Measurements from ENCODE around the gene C10orf90.

C10orf90 gene

DNA sequence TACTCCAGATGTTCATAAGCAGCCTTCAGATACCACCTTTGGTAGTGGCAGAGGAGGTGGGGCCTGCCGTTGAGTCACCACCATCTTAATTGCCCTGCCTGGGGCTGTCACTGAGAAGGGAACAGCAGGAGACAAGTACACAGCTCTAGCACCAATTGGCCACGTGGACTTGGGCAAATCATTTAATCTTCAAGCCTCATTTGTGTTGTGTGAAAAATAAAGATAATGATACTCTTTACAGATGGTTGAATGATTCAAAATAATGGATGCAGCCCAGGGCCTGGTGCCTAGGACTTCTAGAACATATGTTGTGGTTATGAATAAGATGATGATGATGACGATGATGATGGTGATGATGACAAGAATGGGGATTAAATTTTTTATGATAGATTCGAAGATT, 170.3 kb downstream of the C10orf90 start:
- TF ChIP-seq, protein P1, sequence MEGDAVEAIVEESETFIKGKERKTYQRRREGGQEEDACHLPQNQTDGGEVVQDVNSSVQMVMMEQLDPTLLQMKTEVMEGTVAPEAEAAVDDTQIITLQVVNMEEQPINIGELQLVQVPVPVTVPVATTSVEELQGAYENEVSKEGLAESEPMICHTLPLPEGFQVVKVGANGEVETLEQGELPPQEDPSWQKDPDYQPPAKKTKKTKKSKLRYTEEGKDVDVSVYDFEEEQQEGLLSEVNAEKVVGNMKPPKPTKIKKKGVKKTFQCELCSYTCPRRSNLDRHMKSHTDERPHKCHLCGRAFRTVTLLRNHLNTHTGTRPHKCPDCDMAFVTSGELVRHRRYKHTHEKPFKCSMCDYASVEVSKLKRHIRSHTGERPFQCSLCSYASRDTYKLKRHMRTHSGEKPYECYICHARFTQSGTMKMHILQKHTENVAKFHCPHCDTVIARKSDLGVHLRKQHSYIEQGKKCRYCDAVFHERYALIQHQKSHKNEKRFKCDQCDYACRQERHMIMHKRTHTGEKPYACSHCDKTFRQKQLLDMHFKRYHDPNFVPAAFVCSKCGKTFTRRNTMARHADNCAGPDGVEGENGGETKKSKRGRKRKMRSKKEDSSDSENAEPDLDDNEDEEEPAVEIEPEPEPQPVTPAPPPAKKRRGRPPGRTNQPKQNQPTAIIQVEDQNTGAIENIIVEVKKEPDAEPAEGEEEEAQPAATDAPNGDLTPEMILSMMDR (IDR thresholded peaks at IDR 0.05; ENCODE audit: insufficient read depth, low read depth, low read length, missing control alignments) = no peak
- no peak for DNase-seq (ENCODE audit: low read depth)
- H3K4me3 ChIP-seq (ENCODE audit: low read depth, low read length) = no peak overlapping the region

DNA sequence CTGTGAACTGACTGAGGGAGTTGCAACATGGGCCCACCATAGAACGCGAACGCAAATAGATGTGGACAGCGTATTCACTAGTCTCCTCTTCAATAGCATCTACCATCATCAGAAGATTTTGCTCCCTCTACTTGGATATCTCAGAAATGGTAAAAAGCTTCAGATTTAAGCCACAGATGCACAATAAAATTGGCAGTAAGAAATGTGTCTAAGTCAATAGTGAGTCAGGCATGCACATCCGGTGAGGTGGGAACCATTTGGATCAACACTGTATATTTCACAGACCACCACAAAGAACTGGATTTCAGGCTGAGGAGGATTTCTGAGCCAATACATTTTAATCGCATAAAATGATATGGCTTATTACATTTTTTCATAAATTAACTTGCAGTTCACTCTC, 170.7 kb downstream of the C10orf90 start:
- H3K4me3 ChIP-seq (ENCODE audit: low read depth, low read length) = no peak overlapping the region
- TF ChIP-seq, protein P1 (IDR thresholded peaks at IDR 0.05; ENCODE audit: insufficient read depth, low read depth, low read length, missing control alignments) = no peak

DNA sequence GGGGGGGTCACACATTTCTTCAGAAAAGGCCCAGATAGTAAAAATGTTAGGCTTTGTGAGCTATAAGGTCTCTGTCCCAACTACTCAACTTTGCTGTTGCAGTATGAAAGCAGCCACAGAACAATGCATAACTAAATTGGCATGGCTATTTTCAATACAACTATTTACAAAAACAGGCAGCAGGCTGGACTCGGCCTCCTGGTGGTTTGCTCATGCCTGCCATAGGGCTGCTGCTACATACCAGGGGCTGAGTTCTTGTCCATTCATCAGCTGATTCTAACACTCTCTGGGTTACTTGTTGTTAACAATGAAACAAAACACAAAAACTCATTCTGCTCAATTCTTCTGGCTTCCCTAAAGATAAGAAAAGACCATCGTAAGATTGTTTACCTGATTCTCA, 172.8 kb downstream of the C10orf90 start:
- TF ChIP-seq, protein P1 (IDR thresholded peaks at IDR 0.05; ENCODE audit: insufficient read depth, low read depth, low read length, missing control alignments) = no peak
- DNase-seq (ENCODE audit: low read depth) = no peak
- H3K4me3 ChIP-seq (ENCODE audit: low read depth, low read length) = no peak overlapping the region

More for the DNA sequence above, 170.7 kb downstream of the C10orf90 start:
- no peak for DNase-seq (ENCODE audit: low read depth)

DNA sequence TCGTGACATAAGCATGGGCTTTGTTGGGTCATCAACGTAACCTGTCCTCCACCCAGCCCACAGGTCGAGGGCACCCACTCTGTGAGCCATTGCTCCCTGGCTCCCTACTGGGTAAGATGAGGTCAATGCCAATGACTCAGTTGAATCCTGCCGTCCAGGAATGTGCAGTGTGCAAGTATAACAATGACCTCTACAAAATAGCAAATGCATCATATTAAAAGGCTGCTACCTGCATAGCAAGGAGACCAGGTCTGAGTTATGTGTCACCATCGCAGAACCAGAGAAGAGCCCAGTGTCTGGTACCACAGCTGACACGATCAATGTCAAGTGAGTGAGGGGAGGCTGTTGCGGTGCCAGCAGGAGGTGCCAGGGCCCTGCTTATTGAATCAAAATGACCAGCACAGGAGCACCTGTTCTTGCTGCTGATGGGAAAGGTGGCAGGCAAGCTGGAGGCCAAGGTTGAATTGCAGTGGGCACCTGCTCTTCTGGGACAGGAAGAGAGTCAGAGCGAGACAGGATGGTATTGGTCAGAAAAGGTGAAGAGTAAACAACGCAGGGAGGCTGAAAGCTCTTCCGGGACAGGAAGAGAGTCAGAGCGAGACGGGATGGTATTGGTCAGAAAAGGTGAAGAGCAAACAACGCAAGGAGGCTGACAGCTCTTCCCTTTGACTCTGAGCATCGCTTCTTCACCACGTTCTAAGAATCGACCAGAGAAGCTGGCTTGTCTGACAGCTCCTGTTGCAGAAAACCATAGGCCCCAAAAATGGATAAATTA, 173.5 kb downstream of the C10orf90 start:
- TF ChIP-seq, protein P1 (IDR thresholded peaks at IDR 0.05; ENCODE audit: insufficient read depth, low read depth, low read length, missing control alignments) = no peak
- H3K4me3 ChIP-seq (ENCODE audit: low read depth, low read length) = no peak overlapping the region
- no peak for DNase-seq (ENCODE audit: low read depth)

DNA sequence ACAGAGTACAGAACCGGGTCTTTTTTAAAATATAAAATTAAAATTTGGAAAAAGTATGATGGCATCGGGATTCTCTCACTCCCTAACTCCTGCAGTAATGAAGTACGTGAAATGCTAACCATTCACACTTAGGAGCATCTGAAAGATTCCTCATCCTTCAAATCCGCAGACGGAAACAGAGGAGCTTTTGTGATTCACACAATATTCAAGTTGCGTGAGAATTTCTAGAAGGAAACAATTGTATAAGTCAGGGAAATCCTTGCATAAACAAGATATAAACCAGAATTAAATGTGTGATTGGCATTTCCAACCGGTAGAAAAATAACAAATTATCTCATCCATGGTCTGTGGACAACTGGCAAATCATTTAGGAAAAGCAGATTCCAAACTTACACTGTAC, 179.0 kb downstream of the C10orf90 start:
- TF ChIP-seq, protein P1 (IDR thresholded peaks at IDR 0.05; ENCODE audit: insufficient read depth, low read depth, low read length, missing control alignments) = no peak
- H3K4me3 ChIP-seq (ENCODE audit: low read depth, low read length) = no peak overlapping the region
- DNase-seq (ENCODE audit: low read depth) = no peak

DNA sequence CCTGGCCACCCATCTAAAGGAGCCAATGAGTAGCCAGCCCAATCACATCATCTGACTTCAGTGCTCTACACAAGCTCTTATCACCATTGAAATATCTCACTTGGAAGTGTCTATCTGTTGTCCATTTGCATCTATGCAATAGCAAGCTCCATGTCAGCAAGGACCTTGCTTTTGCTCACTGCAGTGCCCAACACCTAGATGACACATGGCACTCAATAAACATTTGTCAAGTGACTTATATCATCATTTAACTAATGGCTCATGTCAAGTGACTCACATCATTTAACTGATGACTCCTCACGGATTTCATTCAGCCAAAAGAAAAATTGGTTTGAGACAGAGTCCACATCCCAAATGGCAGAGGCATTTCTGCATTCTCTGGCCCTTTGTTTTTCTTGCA, 189.3 kb downstream of the C10orf90 start:
- DNase-seq (ENCODE audit: low read depth) = no peak
- no peak overlapping the region for H3K4me3 ChIP-seq (ENCODE audit: low read depth, low read length)
- TF ChIP-seq, protein P1 (IDR thresholded peaks at IDR 0.05; ENCODE audit: insufficient read depth, low read depth, low read length, missing control alignments) = no peak

DNA sequence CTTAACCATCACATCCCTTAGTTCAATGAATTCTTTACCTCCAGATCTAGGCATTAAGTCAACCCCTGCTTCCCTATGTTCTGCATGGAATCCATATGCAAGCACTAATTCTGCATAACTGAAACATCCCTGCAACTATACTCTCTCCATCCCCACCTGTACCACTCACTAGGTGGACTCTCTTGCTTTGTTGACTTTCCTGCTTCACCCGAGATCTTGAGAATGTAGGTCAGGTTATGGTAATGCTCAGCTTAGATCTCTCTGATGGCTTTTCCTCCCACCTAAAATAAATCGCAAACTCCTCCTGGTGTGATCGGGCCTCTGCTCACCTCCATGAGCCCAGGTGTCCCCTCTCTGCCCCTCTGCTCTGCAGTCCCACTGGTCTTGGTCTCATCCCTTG, 189.8 kb downstream of the C10orf90 start:
- H3K4me3 ChIP-seq (ENCODE audit: low read depth, low read length) = no peak overlapping the region
- no peak for DNase-seq (ENCODE audit: low read depth)
- TF ChIP-seq, protein P1 (IDR thresholded peaks at IDR 0.05; ENCODE audit: insufficient read depth, low read depth, low read length, missing control alignments) = no peak

Measured in GM12865 (cell line).